NCI-H1436 treated with DMSO at 0.1 percent for 48 hours (cell line): Measurements from ENCODE around the gene WWOX.

Experiments
- DNase-seq: peaks from one replicate; lab custom pipeline; 2025; lab: John Stamatoyannopoulos, UW

The WWOX gene

GRCh38 chr16:78659216-78659615, 559.8 kb downstream of the WWOX start:
- DNase-seq = no peak

GRCh38 chr16:78659668-78660217, 560.3 kb downstream of the WWOX start:
- DNase-seq = peak; percentile 44

GRCh38 chr16:78660795-78661194, 561.3 kb downstream of the WWOX start:
- DNase-seq = no peak

GRCh38 chr16:78663690-78664089, 564.2 kb downstream of the WWOX start:
- no peak for DNase-seq

GRCh38 chr16:78664811-78665772, 565.6 kb downstream of the WWOX start:
- DNase-seq = no peak

GRCh38 chr16:78666318-78666717, 566.9 kb downstream of the WWOX start:
- DNase-seq = no peak

GRCh38 chr16:78667675-78668074, 568.2 kb downstream of the WWOX start:
- no peak for DNase-seq

- DNase-seq = no peak
Measured at GRCh38 chr16:78668393-78668792, 568.9 kb downstream of the WWOX start.

GRCh38 chr16:78669994-78670393, 570.5 kb downstream of the WWOX start:
- DNase-seq = no peak

- no peak for DNase-seq
Measured at GRCh38 chr16:78672779-78673556, 573.5 kb downstream of the WWOX start.

- no peak for DNase-seq
Measured at GRCh38 chr16:78673884-78674283, 574.4 kb downstream of the WWOX start.

GRCh38 chr16:78675312-78675711, 575.9 kb downstream of the WWOX start:
- no peak for DNase-seq

- no peak for DNase-seq
Measured at GRCh38 chr16:78675951-78676792, 576.7 kb downstream of the WWOX start.

- no peak for DNase-seq
Measured at GRCh38 chr16:78677181-78677731, 577.8 kb downstream of the WWOX start.

- DNase-seq = no peak
Measured at GRCh38 chr16:78679546-78679945, 580.1 kb downstream of the WWOX start.

GRCh38 chr16:78681743-78682142, 582.3 kb downstream of the WWOX start:
- DNase-seq = no peak

- no peak for DNase-seq
Measured at GRCh38 chr16:78684030-78684611, 584.7 kb downstream of the WWOX start.

GRCh38 chr16:78684655-78685375, 585.4 kb downstream of the WWOX start:
- DNase-seq = no peak

GRCh38 chr16:78686601-78687000, 587.1 kb downstream of the WWOX start:
- no peak for DNase-seq

- DNase-seq = no peak
Measured at GRCh38 chr16:78689028-78689427, 589.6 kb downstream of the WWOX start.
